ENCODE data around the gene ALPI.
"Not testable (repeated sequence)": the region's sequence is repeated elsewhere in the genome, so short reads cannot be mapped to it uniquely, and the experiment has no call there.

ALPI gene

DNA sequence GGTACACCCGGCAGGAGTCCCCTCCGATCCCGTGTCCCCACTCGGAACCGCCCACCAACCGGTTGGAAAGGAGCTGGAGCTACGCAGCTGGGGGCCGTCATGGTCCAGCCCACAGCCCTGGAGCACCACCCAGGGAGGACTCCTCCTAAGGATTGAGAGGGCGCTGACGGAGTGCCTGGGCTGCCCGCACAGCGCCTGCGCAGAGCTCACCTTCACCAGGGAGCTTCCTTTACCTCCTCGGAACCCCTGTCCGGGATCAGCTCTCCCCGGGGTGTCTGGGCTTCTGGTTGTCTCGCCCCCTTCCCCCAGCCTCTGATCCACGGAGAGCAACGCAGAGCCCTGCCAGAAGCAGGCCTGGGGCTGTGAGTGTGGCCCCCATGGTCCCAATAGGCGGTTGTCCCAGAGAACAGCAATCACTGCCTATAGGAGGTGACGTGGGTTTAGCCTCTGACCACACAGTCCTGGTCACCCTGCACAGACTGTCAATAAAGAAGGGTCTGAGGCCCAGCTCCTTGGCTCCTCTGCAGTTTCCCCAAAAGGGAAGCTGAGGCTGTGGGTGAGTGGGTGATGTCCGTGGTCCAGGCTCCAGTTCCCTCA, 34.7 kb upstream of the ALPI start:
- FAIRE-seq = no peak

DNA sequence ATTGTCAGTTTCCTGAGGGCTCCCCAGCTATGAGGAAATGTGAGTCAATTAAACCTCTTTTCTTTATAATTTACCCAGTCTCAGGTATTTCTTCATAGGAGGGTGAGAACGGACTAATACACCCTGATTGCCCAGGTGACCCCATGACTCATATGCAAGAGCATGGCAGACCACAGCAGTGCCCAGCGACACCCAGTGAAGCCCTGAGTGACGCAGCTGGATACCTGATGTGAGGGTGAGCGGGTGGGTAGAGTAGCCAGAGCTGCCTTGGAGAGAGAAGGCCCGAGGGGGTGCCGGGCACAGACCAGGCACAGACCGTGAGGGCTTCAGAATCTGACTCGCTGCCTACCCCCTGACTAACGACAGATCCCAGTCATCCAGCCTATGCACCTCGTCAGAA, 33.9 kb upstream of the ALPI start:
- no peak for FAIRE-seq

DNA sequence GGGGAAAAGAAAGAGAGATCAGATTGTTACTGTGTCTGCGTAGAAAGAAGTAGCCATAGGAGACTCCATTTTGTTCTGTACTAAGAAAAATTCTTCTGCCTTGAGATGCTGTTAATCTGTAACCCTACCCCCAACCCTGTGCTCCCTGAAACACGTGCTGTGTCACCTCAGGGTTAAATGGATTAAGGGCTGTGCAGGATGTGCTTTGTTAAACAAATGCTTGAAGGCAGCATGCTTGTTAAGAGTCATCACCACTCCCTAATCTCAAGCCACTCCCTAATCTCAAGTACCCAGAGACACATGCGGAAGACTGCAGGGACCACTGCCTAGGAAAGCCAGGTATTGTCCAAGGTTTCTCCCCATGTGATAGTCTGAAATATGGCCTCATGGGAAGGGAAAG, 33.0 kb upstream of the ALPI start:
- not testable (repeated sequence) for FAIRE-seq

DNA sequence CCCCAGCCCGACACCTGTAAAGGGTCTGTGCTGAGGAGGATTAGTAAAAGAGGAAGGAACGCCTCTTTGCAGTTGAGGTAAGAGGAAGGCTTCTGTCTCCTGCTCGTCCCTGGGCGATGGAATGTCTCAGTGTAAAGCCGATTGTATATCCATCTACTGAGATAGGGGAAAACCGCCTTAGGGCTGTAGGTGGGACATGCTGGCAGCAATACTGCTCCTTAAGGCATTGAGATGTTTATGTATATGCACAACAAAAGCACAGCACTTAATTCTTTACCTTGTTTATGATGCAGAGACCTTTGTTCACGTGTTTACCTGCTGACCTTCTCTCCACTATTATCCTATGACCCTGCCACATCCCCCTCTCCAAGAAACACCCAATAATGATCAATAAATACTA, 32.5 kb upstream of the ALPI start:
- FAIRE-seq = not testable (repeated sequence)

DNA sequence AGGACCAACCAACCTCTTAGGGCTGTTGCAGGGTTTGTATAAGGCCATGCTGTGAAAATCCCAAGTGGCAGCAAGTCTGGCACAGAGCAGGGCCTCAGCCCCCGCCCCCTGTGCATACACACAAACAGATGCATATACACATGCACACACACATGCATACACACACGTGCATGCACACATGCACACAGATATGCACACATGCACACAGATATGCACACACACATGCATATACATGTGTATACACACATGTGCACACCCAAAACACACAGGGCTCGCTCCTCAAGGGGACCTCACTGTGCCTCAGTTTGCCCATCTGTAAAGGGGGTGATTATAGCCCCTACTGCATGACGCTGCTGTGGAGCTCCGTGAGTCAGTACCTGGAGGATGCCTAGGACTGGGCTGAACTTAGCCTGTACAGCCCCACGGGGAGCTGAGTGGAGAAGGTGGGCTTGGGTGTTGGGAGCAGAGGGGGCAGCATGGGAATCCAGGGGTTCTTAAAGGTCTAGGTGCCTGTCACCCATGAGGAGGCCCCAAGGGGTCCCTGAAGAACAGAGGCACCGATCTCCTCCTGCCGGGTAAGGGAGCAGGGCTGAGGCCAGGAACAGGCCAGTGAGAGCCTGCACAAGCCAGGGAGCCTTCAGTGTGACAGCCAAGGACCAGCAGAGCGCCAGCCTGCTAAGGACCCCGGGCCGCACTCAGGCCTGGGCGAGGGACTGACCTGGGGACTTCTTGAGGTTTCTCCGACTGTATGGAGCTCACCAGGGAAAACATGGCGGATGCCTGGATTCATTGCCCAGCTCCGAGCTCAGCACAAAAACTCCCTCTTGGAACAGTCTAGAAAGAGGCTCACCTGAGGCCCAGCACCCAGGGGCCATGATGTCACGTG, 24.0 kb upstream of the ALPI start:
- FAIRE-seq = no peak

DNA sequence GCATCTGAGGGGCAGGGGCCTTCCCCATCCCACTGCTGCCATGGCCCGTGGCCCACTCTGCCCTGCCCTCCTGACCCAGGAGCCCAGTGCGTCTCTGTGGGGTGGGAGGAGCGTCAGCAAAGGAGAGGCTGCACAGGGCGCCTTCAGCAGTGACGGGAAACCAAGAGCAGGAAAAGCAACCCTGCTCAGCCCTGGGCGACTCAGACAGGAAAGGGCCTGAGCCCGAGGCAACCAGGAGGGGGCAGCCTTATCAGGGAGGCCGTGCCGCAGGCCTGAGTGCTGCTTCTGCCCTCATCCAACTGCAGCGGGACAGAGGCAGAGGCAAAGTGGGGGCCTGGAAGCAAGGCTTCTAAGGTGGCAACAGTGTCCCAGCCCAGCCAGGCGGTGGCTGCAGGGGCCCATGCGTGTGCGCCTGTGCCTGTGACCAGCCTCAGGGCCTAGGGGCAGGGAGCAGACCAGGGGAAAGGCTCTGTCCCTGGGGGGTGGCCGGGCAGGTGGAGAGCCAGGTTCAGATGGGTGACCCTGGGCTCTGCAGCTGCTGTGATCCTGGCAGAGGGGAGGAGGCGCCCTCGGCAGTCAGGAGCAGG, 23.3 kb upstream of the ALPI start:
- FAIRE-seq = no peak

DNA sequence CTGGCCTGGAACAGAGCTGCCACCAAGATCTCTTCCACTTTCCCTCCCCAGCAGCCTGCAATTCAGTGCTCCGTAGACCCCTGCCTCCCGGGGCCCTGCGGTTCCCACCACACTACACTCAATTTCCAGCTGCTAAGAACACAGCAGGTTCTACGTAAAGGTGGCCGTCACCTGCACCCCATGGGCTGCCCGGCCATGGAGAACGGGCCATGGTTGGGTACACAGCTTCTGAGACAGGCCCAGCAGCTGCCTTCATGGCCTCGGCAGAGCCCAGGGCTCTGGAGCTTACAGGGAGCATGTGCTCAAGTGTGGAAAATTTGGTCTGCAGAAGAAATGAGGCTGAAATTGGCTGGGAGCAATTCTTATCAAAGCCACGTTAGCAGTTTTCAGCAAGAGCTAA, 22.3 kb upstream of the ALPI start:
- not testable (repeated sequence) for FAIRE-seq

DNA sequence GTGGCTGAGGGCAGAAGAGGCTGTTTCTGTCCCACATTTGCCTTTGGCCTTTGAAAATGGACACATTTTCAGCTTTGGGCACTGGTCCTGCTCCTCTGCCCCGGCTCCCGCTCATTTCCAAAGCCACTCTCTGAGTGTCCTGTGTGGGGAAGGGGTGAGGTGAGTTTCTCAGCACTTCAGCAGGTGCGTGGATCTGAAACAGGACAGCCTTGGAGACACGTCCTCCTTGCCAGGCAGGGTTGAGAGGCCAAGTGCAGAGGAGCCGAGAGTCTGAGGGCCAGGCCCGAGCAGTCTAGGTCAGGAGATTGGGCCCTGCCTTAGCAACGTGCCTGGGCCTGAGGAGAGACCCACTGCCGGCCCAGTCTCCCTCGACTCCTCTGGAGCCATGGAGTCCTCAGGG, 21.9 kb upstream of the ALPI start:
- no peak for FAIRE-seq

DNA sequence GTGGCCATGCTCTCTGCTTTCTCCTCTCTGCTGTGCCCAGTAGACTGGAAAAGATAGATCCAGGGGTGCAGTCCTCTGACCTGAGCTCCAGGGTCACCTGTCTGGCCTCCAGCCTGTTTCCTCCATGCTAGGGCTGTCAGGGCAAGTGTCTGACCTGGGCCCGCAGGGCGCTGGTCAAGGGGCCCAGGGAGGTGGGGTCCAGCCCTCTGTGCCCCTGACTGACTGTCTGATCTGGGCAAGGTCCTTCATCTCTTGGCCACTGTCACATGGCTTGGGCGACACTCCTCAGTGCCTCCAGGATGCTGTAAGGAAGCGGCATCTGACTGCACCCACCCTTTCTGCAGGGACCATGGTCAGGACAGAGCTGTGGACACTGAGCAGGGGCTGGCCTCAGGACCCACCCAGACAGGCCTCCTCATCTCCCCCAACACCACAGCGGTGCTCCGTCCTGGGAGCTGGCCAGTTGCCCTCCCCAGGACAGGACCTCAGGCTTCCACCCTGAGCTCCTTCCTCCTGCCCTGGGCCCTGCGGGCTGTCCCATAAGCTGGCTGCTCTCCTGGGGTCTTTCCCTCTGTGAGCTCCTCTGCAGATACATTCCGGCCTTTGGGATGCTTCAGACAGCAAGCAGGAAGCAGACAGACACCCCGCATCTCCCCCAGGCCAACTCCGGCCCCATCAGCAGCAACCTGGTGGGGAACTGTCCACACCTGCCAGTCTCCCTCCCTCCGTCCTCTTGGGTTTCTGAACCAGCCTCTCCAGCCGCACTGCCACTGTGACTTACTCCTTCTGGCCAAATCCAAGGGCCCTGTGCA, 21.2 kb upstream of the ALPI start:
- no peak for FAIRE-seq

DNA sequence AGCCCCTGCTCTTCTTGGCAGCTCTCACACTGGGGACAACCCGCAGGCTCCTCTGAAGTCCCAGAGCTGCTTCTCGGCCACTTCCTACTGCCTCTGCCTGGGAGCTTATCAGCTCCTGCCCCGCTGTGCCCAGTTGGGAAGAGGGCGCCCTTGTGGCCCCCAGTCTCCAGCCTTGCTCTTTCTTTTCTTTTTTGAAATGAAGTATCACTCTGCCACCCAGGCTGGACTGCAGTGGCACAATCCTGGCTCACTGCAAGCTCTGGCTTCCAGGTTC, 20.6 kb upstream of the ALPI start:
- FAIRE-seq = no peak

DNA sequence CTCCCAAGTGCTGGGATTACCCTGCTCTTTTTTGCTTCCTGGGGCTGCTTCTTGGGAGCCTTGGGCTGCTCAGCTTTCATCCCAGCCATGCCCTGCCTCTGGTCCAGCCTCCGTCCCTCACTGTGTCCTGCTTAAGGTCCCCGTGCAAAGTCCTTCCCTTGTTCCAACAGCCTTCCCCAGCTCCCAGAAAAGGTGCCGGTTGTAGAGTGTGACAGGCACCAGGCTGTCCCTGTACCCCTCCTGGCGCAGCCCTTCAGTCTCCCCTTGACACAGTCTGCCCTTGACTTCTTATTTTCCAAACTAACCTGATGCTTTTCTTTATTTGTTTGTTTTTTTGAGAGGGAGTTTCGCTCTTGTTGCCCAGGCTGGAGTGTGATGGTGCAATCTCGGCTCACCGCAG, 20.1 kb upstream of the ALPI start:
- no peak for FAIRE-seq

DNA sequence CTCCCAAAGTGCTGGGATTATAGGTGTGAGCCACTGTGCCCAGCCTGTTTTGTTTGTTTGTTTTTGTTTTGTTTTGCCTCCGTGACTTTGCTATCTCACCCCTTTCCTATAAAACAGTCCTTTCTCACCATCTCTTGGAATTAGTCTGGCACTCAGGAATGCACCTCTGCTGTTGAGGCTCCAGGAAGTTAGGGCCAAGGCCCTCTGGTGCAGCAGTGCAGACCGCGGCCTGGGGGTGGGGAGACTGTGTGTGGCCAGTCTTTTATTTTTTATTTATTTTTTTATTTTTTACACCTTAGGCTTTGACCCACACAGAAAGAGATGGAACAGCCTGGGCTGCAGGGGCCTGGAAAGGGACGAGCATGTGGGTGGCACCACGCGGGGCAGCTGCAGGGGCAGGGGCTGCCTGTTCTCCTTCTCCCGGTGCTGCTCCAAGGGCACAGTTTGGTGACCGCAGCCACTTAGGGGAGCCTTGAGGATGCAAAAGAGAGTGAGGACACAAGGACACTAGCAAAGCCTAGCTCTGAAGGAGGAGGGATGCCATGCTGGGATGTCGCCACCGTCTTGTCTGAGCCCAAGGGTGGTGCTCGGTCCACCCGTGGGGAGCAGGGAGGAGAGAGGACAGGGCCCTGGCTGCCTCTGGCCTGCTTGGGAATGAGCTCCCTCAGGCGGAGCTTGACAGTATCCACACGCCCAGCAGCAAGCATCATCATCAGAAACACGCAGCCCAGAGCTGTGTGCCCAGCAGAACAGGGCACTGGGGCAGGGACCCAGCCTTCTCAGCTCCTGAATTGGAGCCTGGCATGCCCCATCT, 19.4 kb upstream of the ALPI start:
- FAIRE-seq = no peak

DNA sequence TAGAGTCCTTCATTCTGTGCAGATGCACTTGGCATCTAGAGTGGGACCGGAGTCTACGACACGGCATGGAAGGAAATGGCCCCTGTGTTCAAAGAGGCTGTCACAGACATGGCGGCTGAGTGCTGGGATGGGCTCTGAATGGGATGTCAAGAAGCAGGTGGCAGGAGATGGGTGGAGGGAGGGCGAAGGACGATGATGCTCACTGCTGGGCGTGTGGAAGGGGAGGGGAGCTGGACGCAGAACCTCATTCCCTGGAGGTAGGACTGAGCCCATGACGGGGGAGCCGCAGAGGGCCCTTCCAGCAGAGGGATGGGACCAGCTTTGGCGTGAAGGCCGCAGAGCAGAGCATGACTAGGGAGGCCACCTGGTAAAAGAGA, 18.8 kb upstream of the ALPI start:
- no peak for FAIRE-seq

DNA sequence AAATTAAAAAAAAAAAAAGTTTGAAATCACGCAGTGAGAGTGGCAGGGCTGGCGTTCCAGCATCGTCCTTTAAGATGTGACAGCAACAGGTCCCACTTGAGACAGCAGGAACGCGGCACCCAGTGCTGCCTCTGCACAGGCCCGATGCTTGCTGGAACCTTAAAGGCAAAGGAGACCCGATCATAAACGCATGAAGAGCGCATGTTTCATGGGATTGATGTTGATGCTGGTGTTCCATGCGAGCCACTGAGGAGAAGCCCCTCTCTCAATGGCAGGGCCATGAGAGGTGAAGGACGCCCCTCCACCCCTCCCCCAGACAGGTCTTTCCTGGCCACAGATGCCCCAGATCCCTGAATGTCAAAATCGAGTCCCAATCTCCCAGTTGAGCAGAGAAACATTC, 17.9 kb upstream of the ALPI start:
- no peak for FAIRE-seq

DNA sequence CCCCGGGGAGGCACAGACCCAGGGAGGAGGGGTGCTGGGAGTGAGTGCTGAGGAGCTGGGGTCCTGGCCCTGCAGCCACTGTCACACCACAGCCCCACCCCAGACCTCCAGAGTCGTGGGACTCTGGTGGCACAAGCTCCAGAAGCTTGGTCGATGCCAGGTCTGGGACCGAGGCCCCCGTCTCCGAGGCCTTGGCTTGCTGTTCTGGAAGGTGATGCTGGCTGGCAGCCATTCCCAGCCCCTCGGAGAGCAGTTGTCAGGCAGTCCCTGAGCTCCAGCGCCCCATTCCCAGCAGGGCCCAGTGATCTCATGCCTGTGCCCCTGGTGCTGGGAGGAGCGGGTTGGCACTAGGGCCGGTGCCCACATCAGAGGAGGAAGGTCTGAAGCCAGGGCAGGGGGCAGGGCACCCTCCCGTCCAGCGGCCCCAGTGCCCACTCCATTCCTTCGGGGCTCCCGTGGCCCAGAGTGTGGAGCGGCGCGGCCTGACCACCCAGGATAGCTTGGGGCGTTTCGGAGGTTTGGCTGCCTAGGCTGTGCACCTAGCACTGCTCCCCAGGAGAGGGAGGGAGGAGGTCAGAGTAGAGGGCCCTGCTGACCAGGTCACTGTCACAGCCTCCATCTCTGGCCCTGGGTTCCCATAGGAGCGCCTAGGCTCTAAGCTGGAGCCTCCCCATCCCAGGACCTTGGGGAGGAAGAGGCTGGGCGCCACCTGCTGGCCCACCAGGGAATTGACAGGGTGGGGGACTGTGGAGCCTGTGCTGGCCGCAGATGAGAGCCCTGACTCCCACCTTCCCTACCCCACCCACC, 16.8 kb upstream of the ALPI start:
- FAIRE-seq = no peak

DNA sequence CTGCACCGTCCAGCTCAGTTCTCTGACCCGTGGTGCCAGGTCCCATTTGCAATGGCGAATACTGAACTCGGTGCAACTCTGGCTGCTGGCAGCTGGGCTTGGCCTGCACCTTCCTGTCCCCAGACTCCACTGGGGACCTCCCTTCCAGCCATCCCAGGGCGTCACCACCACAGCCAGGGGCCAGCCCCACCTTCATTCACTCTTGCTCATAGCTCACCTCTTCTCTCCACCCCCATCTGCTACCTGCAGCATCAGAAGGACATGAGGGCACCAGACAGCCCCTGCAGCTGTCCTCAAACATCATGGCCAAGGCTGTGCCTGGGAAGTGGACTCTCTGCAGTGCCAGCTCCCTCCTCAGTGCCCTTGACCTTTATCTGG, 16.2 kb upstream of the ALPI start:
- FAIRE-seq = no peak

DNA sequence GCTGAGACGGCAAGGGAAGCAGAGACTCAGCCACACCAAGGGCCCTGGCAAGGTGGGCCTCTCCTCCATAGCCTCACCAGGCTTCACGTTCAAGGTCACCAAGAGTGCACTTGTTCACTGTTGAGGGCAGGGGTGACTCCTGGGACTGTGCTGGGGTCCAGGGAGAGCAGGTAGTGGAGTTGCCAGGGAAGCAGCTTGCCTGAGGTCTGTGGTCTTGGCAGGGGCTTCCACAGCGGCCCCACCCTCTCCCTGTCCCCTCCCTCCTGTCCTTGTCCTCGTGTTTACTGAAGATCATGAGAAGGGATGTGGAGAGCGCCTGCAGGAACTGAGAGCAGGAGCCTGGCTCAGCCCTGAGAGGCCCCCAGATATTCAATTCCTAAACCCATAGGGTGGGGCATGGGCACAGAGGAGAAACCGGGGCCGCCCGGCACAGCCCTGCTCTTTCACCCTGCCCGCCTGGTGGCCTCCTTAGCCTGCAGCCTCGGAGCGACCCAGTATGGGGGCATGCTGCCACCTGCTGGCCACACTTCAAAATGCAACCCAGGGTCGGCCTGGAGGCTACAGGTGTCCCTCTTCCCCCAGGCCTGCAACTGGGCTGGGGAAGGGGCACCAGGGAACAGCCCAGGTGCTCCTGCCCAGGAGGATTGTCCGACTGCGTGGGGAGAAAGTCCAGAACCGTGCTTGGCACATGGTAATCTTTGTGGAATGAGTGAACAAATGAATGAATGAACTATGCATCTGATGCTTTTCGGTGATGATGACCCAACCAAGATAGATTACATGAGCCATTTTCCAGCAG, 15.5 kb upstream of the ALPI start:
- not testable (repeated sequence) for FAIRE-seq

DNA sequence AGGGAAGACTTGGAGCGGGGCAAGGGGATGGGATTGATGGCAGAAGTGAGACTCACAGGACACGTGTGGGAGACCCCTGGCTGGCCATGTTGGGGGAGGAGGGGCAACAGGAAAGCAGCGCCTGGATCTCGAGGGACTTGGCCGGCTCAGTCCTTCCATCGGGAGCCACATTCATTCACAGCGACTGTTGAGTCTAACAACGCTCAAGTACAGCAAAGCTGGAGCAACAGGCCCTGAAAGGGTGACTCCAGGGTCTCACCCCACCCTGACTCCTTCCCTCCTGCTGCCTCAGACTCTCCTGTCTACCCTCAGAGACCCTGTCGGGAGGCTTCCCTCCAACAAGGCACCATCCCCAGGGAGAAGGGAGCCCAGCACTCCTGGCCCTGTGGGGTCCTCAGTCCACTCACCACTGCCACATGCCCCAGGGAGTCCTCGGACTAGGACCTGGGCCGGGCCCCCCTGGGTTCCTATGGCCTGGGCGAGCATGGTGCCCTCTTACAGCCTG, 14.8 kb upstream of the ALPI start:
- FAIRE-seq = no peak

DNA sequence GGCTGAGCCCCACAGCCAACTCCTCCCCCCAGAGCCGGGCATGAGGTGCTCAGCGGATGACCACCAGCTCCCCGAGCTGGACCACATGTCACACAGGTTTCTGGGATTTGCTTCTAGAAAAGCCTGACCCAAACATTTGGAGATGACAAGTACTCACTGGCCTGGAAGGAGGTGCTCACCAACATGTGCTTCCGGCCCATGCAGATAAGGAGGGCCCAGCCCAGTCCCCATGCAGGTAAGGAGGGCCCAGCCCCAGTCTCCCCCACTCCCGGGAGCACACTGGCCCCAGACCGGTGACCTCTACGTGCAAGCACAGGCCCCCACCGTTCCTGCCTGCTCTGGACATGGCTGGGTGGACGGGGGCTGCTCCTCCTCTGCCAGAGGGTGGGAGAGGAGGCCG, 14.0 kb upstream of the ALPI start:
- FAIRE-seq = not testable (repeated sequence)

DNA sequence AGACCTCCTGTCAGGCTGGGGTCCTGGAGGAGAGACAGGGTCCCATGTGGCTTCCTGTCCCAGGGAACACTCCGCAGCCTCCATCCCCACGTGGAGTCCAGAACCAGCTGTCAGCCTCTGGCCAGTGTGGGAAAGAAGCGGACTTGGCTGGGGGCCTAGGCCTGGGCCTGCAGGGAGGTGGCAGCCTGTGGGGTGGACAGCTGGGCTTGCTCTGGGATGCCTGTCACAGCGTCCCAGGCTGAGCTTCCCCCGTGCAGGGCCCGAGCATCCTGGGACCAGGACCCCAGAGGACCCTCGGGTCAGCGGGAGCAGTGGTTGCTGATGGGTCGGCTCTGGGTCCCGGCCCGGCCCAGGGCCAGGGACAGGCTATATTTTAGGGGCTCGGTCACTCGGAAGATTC, 13.5 kb upstream of the ALPI start:
- FAIRE-seq = not testable (repeated sequence)

DNA sequence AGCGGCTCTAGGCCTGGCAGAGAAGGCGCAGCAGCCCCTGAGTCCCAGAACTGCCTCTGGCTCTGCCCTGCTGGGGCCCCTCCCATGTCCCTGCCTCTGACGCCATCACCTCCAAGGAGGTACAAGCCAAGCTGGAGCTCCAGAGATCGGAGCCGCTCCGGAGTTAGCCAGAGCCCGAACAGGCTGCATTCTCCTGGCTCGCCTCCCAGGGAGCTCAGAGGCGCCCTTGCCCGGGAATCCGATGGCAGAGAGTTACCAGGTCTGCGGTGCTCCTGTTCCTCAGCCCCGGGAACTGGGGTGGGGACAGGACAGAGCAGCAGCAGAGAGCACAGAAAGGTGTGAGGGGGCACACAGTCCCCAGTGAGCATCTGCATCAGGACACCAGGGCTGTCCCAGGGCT, 12.9 kb upstream of the ALPI start:
- FAIRE-seq = not testable (repeated sequence)
